ENCODE measurements around the gene PLA2G6.
"Not testable (repeated sequence)": the region's sequence is repeated elsewhere in the genome, so short reads cannot be mapped to it uniquely, and the experiment has no call there.

Gene PLA2G6

DNA sequence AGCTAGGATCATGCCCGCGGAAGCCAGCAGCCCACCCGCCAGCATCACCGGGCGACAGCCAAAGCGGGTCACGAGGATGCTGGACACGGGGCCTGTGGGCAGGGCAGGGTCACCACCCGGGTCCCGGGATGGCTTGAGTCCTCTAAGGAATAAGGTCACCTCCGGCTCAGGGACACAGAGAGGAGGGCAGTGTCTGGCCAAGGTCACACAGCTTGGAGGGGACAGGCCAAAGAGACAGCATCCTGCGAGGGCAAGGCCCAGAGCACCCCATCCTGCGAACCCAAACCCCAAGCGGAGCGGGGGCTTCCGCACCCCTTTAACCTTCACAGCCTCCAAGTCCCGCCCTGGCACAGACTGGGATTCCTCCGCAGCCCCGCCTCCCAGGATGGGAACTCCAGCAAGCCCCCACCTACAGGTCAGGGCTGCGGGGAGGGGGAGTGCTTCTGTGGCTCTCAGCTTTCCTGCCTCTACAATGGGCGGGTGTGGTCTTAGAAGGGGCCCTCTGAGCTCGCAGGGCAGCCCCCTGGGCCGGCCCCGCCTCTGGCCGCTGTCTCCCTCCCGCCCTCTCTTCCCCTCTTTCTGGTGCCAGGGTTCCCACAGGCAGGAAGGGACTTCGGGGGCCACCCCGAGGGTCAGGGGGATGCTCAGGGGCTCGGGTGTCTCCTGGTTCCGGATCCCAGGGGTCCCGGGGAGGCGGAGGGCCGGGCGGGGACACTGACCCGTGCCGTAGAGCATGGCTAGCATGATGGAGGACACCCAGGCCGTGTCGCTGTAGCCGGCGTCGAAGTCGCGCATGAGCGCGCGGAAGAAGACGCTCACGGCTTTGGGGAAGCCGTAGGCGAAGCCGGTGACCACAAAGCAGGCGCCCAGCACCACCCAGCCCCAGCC lies 99.4 kb downstream of the PLA2G6 start:
- DNase-seq = no peak

- DNase-seq = no peak
Observed at GRCh38 chr22:38081636-38081940, 100.0 kb downstream of the PLA2G6 start.

- no peak for DNase-seq
Observed at GRCh38 chr22:38080850-38081635, 100.6 kb downstream of the PLA2G6 start.

- no peak for DNase-seq
Observed at GRCh38 chr22:38080474-38080849, 101.2 kb downstream of the PLA2G6 start.

DNA sequence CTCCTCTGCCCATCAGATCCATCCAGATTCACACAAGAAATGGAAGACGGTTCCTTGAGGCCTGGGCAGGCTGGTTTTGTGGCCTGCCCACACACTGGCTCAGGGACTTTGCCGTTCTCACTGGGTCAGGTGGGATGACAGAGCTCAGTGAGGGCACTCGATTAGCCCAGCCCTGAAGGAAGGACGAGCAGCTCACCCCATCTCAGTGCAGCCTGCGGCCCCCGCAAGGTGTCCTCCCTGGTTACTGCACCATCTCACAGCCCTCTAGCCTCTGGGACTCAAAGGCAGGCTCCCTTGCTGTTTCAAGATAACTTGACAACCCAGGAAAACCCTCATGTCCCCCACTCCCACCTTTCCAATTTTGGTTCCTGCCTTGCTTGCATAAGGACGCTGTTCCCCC lies 101.8 kb downstream of the PLA2G6 start:
- no peak for DNase-seq

- not testable (repeated sequence) for DNase-seq
Observed at GRCh38 chr22:38079208-38079607, 102.4 kb downstream of the PLA2G6 start.

GRCh38 chr22:38078046-38078840 lies 103.4 kb downstream of the PLA2G6 start:
- no peak for DNase-seq

GRCh38 chr22:38077595-38077994 lies 104.0 kb downstream of the PLA2G6 start:
- DNase-seq = no peak

DNA sequence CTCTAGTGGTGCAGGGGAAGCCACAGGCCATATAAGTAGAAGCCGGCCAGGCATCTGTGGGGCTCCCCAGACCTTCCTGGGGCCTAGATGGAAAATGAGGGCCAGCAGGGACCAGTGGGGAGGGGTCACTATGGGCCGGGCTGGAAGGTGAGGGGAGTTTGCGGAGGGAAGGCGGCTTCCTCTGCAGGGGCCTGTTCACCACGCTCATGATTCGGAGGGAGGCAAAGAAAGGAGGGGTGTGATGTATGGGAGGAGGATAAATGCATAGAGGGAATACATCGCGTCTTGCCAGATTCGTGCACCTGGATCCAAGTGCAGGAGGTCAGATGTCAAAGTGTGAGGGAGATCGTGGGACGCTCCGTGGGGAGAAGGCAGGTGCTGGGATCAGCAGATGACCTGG lies 104.5 kb downstream of the PLA2G6 start:
- no peak for DNase-seq

DNA sequence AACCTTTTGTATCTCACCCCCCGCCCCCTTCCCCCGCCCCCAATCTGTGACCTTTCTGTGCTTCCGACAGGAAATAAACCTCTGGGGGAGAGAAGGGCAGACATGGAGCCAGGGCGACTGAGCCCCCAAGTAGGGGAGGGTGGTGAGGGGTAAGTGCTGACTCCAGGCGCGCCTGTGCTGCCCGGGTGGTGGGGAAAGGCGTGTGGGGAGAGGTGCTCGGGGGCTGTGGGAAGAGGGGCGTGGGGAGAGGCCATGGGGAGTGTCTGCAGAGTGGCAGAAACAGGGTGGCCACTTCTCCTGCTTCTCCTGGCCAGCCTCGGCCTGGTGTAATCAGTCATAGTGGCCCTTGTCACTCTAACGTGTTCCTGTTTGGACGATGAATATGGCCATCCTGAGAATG lies 105.7 kb downstream of the PLA2G6 start:
- no peak for DNase-seq

GRCh38 chr22:38075105-38075825 lies 106.4 kb downstream of the PLA2G6 start:
- no peak for DNase-seq

GRCh38 chr22:38074181-38075104 lies 107.2 kb downstream of the PLA2G6 start:
- DNase-seq = no peak

- no peak for DNase-seq
Observed at GRCh38 chr22:38073150-38074130, 108.2 kb downstream of the PLA2G6 start.

DNA sequence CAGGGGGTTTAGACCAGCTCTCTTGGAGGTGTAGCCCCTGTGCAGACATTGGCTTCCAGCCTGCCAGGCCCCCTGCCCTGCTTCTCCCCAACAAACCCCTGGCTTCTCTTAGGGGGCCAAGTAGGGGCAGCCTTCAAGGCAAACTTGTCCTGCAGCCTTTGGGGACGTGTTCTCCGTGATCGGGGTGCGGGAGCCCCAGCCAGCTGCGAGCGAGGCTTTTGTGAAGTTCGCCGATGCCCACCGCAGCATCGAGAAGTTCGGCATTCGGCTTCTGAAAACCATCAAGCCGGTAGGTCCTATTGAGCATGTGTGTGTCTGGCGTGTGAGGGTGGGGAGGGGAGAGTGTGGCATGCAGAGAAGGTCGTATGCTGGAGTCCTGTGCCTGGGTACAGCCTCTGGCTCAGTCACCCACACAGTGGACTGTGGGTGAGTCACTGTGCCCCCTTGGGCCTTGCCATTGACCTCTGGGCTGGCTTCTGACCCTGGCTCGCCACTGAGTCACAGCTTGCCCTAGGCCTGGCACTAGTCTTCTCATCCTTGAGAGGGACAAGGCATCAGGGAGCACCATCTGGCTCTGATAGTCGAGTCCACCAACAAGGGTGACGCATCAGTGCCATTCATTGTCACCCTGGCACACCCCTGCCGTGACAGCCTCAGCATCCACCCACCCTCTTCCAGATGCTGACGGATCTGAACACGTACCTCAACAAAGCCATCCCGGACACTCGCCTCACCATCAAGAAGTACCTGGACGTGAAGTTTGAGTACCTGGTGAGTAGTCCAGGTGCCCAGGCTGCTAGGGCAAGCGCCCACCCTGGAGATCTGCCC lies 109.1 kb downstream of the PLA2G6 start:
- no peak for DNase-seq

DNA sequence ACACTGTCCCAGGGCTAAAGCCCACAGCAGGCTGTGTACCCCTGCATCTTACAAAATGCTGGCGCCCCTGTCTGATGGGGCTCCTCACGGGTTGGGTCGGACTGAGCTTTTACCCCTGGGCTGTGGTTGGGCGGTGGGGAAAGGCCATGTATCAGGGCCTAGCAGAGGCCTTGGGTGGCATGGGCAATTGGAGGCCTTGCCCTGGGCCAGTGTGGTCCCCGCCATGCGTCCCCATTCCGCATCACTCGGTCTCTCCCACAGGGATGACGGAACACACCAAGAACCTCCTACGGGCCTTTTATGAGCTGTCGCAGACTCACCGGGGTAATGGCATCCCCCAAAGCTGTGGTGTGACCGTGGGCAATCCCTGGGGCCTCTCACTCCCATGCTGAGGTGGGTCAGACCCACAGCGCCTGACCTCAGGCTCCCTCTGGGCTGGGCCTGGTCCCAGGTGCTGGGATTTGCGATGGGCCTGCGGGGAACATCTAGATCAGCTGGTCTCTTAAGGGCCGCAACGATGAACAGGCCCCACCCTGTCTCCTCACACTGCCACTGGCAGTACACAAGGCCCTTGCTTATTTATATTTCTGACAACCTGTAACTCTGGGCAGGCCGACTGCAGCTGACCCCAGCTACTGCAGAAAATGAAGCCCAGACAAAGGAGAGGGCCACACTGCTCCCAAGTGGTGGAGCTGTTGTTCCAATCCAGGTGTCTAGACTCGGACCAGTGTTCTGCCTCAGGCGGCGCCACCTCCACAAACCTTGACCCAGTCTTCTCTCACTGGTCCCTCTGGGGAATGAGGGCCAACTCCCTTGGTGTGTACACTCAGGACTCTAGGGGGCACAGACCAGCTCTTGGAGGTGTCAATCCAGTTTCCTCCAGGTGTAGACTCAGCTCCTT lies 110.0 kb downstream of the PLA2G6 start:
- no peak for DNase-seq

- no peak for DNase-seq
Observed at GRCh38 chr22:38070250-38070921, 111.2 kb downstream of the PLA2G6 start.

DNA sequence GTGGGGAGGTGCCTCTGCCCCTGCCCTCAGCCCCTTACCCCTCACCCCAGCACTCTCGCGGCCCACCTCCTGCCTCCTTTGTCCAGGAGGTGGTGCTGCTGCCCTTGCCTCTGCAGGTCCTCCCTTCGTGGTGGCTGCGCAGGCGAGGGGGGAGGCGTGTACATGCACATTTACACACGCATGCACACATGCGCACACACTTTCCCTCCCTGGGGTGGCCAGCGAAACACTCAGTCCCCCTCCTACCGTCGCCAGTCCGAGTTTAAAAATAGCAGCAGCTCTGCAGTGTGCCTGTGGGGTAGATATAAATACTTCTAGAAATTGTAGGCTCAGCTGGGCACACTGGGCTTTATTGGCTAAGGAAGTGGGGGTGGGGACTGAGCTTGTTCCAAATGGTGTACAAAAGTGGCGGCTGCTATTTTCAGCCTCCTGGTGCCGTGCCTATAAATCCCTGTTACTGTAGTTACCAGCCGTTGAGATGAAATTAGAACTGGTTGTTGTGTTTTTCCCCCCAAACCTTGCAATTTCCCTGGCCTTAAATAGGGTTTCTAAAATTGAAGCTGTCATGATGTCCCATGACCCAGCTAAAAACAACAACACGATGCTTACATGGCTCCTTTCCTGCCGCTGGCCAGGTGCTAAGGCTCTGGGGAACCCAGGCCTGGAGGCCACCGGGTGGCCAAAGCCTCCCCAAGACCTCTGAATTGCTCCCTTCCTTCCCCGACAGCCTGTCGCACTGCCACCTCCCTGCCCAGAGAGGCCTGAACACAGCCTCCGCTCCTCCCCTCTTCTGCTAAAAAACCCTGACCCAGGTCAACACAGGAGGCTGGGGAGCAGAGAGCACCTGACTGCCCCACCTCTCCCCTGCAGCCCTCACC lies 112.0 kb downstream of the PLA2G6 start:
- DNase-seq = no peak
